Activated CD8-positive, alpha-beta T cell treated with anti-CD3 and anti-CD28 coated beads for 36 hours (primary cell): Measurements from ENCODE around the gene FGD5. TPM values are rescaled to one million over a fixed set of nuclear protein-coding genes. Genes with fewer than 3 reads are reported as not detected.

Experiments used
- ATAC-seq: fragments of 200-7000 bp; cut with Tn5 transposase; one replicate; pipeline ENCODE4 v1.10.0; 2021; ENCODE audit warnings: mild to moderate bottlenecking, moderate library complexity
- CTCF ChIA-PET: fragments of 350-600 bp; sonication (Branson Sonifier 250); formaldehyde crosslinking; loops from one replicate; lab custom pipeline; 2021; ENCODE audit warnings: antibody characterized with exemption; lab: Charles Lee
- POLR2A ChIA-PET: fragments of 350-600 bp; sonication (Branson Sonifier 250); formaldehyde crosslinking; loops from one replicate; lab custom pipeline; 2021; ENCODE audit warnings: antibody characterized with exemption; lab: Charles Lee
- DNase-seq: peaks from one replicate; pipeline ENCODE4 v3.0.0-alpha.2; 2020
- H3K27ac Mint-ChIP-seq: one replicate; pipeline ENCODE4 v1.8.0; 2021; ENCODE audit warnings: mild to moderate bottlenecking, mixed read lengths
- H3K27me3 Mint-ChIP-seq: one replicate; pipeline ENCODE4 v1.8.0; 2021; ENCODE audit warnings: mixed read lengths
- H3K36me3 Mint-ChIP-seq: one replicate; pipeline ENCODE4 v1.8.0; 2021; ENCODE audit warnings: low read depth, mixed read lengths
- H3K4me1 Mint-ChIP-seq: one replicate; pipeline ENCODE4 v1.8.0; 2021; ENCODE audit warnings: low read depth, mixed read lengths
- H3K4me3 Mint-ChIP-seq: one replicate; pipeline ENCODE4 v1.8.0; 2021; ENCODE audit warnings: mild to moderate bottlenecking, moderate library complexity, mixed read lengths
- H3K9me3 Mint-ChIP-seq: one replicate; pipeline ENCODE4 v1.8.0; 2021; ENCODE audit warnings: mixed read lengths
- intact Hi-C: fragments of 100-400 bp; cut with micrococcal nuclease; formaldehyde crosslinking; loops from one replicate; pipeline ENCODE4 v1.10.0; 2022
- total RNA-seq, 2 experiments: library from RNA; stranded (reverse); gene quantifications; one replicate each; pipeline ENCODE4 v1.2.3, GENCODE V29; 2021
- TF ChIP-seq, protein P1 (sequence below): fragments of 200-600 bp; IDR thresholded peaks from one replicate; pipeline ENCODE4 v1.8.0; 2022; ENCODE audit warnings: antibody characterized with exemption, mild to moderate bottlenecking

FGD5 gene
- total RNA-seq, 2 experiments from 2014 or later, result not detected

DNA sequence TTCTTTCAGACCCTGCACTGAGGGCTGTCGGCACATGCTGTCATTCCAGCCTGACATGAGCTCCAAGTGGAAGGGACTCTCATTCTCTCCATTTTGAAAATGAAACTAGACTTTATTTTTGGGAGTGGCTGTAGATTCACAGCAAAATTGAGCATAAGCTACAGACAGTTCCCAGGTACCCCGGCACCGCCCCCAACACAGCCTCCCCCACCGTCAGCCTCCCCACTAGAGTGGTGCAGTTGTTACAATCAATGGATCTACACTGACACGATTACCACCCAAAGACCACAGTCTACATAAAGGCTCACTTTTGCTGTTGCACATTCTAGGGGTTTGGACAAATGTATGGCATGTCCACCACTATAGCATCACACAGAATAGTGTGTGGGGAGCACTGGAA lies 29.5 kb upstream of the FGD5 start:
- H3K4me1 Mint-ChIP-seq, result no peaks in the 10 kb centered on the region
- intact Hi-C loops, result no loop called here
- DNase-seq (no peak), ATAC-seq (no peak)
- no peaks in the 10 kb centered on the region for H3K9me3 Mint-ChIP-seq
- ChIA-PET CTCF (interaction anchor here (1.0 to 6.3 kb wide), 2 partner anchors 9 to 133 kb away, joined by 3 to 53 read pairs; no protein-coding TSS in a partner anchor), POLR2A (no interaction called here)
- H3K27me3 Mint-ChIP-seq, result peaks cover 17% of the 10 kb centered on the region
- no peak overlapping the region for H3K27ac Mint-ChIP-seq
- H3K4me3 Mint-ChIP-seq, result no peak overlapping the region
- no peaks in the 10 kb centered on the region for H3K36me3 Mint-ChIP-seq
- TF ChIP-seq, protein P1, sequence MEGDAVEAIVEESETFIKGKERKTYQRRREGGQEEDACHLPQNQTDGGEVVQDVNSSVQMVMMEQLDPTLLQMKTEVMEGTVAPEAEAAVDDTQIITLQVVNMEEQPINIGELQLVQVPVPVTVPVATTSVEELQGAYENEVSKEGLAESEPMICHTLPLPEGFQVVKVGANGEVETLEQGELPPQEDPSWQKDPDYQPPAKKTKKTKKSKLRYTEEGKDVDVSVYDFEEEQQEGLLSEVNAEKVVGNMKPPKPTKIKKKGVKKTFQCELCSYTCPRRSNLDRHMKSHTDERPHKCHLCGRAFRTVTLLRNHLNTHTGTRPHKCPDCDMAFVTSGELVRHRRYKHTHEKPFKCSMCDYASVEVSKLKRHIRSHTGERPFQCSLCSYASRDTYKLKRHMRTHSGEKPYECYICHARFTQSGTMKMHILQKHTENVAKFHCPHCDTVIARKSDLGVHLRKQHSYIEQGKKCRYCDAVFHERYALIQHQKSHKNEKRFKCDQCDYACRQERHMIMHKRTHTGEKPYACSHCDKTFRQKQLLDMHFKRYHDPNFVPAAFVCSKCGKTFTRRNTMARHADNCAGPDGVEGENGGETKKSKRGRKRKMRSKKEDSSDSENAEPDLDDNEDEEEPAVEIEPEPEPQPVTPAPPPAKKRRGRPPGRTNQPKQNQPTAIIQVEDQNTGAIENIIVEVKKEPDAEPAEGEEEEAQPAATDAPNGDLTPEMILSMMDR, result no peak

DNA sequence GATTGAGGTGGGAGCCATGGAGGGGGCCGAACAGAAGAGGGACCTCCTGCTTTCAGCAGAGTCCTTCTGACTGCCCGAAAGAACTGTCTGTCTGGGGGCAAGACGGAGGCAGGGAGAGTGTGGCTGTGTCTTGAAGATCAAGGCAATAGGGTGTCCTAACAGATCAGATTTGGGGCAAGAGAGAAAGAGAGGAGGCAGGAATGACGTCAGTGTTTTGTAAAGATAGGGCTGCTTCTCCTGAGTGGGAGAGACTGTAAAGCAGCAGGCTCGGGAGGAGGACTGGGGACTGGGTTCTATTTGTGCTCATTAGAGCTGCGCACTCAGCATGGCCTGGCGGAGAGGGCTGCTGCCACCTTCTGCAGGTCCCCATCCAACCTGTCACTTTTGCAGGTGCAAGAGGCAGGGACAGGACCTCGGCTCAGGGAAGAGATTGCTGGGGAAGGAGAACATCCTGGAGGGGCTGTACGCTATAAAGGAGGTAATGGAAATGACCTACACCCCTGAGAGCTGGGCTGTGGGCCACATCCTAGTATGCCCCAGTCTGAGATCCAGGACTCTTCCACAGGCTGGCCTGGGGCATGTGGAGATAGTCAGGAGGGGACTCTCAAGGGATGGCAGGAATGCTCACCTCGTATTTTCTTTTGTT lies 29.0 kb upstream of the FGD5 start:
- CTCF ChIA-PET, result interaction anchor here (1.1 to 6.3 kb wide), 4 partner anchors 9 to 132 kb away, joined by 5 to 53 read pairs (median 6); no protein-coding TSS in a partner anchor
- POLR2A ChIA-PET, result no interaction called here
- Mint-ChIP-seq H3K27ac (no peak overlapping the region), H3K4me1 (no peaks in the 10 kb centered on the region), H3K36me3 (no peaks in the 10 kb centered on the region), H3K9me3 (no peaks in the 10 kb centered on the region), H3K4me3 (no peak overlapping the region), H3K27me3 (peaks cover 17% of the 10 kb centered on the region)
- ATAC-seq, result no peak
- no peak for DNase-seq
- TF ChIP-seq, protein P1, result no peak
- intact Hi-C loops, result loop anchor here (2.0 kb wide), 1 partner anchor 131 kb away; no protein-coding TSS in a partner anchor

DNA sequence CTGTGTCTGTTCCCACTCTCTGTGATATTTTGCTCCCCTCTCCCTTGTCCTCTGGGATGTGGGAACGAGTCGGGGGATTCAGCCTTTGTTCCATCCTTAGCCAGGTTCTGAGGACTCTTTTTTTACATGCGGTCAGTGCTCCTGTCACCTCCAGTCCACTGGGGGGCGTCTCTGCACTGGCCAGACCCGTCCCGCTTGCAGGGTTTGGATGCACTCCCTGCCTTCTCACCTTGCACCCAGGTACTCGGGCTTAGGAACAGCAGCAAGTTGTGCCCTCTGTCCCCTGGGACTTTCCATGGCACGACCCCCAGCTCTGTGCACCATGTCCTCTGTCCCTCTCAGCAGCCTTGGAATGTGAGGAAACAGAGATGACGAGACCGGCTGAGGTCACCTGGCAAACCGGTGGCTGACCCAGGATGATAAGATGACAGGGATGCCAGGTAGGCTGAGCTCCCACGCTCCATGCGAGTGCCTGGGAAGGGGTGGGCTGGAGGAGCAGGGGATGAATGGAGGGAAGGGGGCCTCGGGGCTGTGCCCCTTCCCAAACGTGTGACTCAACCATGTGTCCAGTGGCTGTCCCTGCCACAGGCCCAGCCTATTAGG lies 27.3 kb upstream of the FGD5 start:
- ATAC-seq (peak; percentile 84), DNase-seq (peak; percentile 76)
- intact Hi-C loops, result loop anchor here (2.0 kb wide), 1 partner anchor 129 kb away; no protein-coding TSS in a partner anchor
- ChIA-PET POLR2A (no interaction called here), CTCF (interaction anchor here (1.0 to 6.3 kb wide), 7 partner anchors 10 to 135 kb away, joined by 3 to 53 read pairs (median 4); no protein-coding TSS in a partner anchor)
- H3K9me3 Mint-ChIP-seq, result no peaks in the 10 kb centered on the region
- H3K27ac Mint-ChIP-seq, result no peak overlapping the region
- no peaks in the 10 kb centered on the region for H3K4me1 Mint-ChIP-seq
- no peaks in the 10 kb centered on the region for H3K36me3 Mint-ChIP-seq
- no peak overlapping the region for H3K4me3 Mint-ChIP-seq
- TF ChIP-seq, protein P1, result peak; percentile 67
- peaks cover 15% of the 10 kb centered on the region for H3K27me3 Mint-ChIP-seq

DNA sequence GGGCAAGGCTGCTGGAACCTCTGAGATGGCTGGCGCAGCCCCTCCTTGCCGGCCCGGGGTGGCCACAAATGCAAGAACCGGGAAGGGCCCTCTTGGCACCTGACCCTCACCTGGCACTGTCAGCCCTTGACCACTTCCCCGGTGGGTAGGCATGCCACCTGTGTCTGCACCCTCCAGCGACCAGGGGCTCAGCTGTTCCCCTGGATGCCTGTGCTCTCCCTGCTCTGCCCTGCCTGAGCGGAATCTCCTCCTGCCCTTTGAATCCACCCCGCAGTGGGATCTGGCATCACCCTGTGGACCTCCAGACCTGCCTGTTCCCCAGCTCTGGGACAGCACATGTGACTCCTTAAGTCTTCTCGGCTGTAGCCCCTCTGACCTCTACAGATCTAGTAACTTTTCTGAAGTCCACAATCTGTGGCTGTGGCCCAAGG lies 26.1 kb upstream of the FGD5 start:
- CTCF ChIA-PET, result interaction anchor here (1.2 to 6.3 kb wide), 3 partner anchors 43 to 134 kb away, joined by 3 to 53 read pairs (median 4); no protein-coding TSS in a partner anchor
- Mint-ChIP-seq H3K9me3 (no peaks in the 10 kb centered on the region), H3K27ac (no peak overlapping the region), H3K36me3 (no peaks in the 10 kb centered on the region), H3K4me1 (no peaks in the 10 kb centered on the region), H3K4me3 (no peak overlapping the region), H3K27me3 (peaks cover 15% of the 10 kb centered on the region)
- TF ChIP-seq, protein P1, result no peak
- intact Hi-C loops, result no loop called here
- ATAC-seq (no peak), DNase-seq (no peak)
- POLR2A ChIA-PET, result no interaction called here
